CD14-positive monocyte (primary cell): ENCODE results near the gene PCBP3. TPM values are rescaled to one million over a fixed set of nuclear protein-coding genes. Genes with fewer than 3 reads are reported as not detected.

ENCODE experiments used
- DNase-seq, 3 donors: peaks; one replicate each; pipeline ENCODE4 v3.0.0-alpha.2; 2011 to 2022
- H2AFZ ChIP-seq: 2 replicates; pipeline ENCODE4 v1.6.0; 2012; ENCODE audit warnings: mild to moderate bottlenecking, low read depth, low read length, inconsistent platforms; ENCODE audit not compliant: insufficient read depth, poor library complexity, severe bottlenecking
- H3K27ac ChIP-seq, 2 donors: 1 replicate in 1 of 2; 2 replicates in 1 of 2; pipeline ENCODE4 v1.5.1; 2012 to 2013; ENCODE audit warnings: low read length in 2 of 2, control low read depth in 1 of 2, inconsistent platforms in 1 of 2, low read depth in 1 of 2, mild to moderate bottlenecking in 1 of 2
- H3K27me3 ChIP-seq, 2 donors: one replicate each; pipeline versions ENCODE4 v1.6.0 to v1.6.1; 2011 to 2013; ENCODE audit warnings: low read length in 2 of 2; ENCODE audit not compliant: control insufficient read depth in 2 of 2, insufficient read depth in 2 of 2
- H3K36me3 ChIP-seq, 2 donors: replicated peaks in 1 of 2; 1 replicate in 1 of 2; 2 replicates in 1 of 2; pipeline versions ENCODE4 v1.5.1 to v1.6.1; 2012 to 2013; ENCODE audit warnings: low read length in 2 of 2, control low read depth in 1 of 2, inconsistent platforms in 1 of 2, mild to moderate bottlenecking in 1 of 2; ENCODE audit not compliant: insufficient read depth in 2 of 2, control insufficient read depth in 1 of 2
- H3K4me1 ChIP-seq, 2 donors: 1 replicate in 1 of 2; 2 replicates in 1 of 2; pipeline versions ENCODE4 v1.5.1 to v1.6.1; 2012 to 2013; ENCODE audit warnings: low read length in 2 of 2, control low read depth in 1 of 2, inconsistent platforms in 1 of 2, mild to moderate bottlenecking in 1 of 2, moderate library complexity in 1 of 2; ENCODE audit not compliant: insufficient read depth in 2 of 2, control insufficient read depth in 1 of 2
- H3K4me2 ChIP-seq: replicated peaks from 2 replicates; pipeline ENCODE3; 2012; ENCODE audit warnings: low read length, moderate library complexity, mild to moderate bottlenecking; ENCODE audit not compliant: poor library complexity, severe bottlenecking; ENCODE audit errors: extremely low read depth
- H3K4me3 ChIP-seq, 3 experiments: fragments of 200-600 bp in 1 of 3; sonication (generic) in 1 of 3; replicated peaks in 1 of 3; 1 replicate in 2 of 3; 2 replicates in 1 of 3; pipeline ENCODE4 v1.5.1; 2011 to 2013; ENCODE audit warnings: low read length in 3 of 3, mild to moderate bottlenecking in 3 of 3, control low read depth in 2 of 3, low read depth in 2 of 3, inconsistent platforms in 1 of 3, moderate library complexity in 1 of 3
- H3K79me2 ChIP-seq: 2 replicates; pipeline ENCODE4 v1.6.0; 2012; ENCODE audit warnings: mild to moderate bottlenecking, control low read depth, inconsistent platforms, low read length, moderate library complexity; ENCODE audit not compliant: insufficient read depth
- H3K9ac ChIP-seq: 2 replicates; pipeline ENCODE4 v1.6.0; 2017; ENCODE audit warnings: low read length, mild to moderate bottlenecking; ENCODE audit not compliant: insufficient read depth, poor library complexity, severe bottlenecking
- H3K9me3 ChIP-seq, 2 donors: replicated peaks in 1 of 2; 1 replicate in 1 of 2; 2 replicates in 1 of 2; pipeline versions ENCODE4 v1.5.1 to v1.6.1; 2012 to 2013; ENCODE audit warnings: low read length in 2 of 2, control low read depth in 1 of 2; ENCODE audit not compliant: control insufficient read depth in 1 of 2, insufficient read depth in 1 of 2
- H4K20me1 ChIP-seq: 2 replicates; pipeline ENCODE4 v1.6.0; 2012; ENCODE audit warnings: mild to moderate bottlenecking, low read length, control low read depth, moderate library complexity; ENCODE audit not compliant: insufficient read depth
- H3K27ac Mint-ChIP-seq, 7 donors: one replicate each; pipeline ENCODE4 v1.8.0; 2020; ENCODE audit warnings: mild to moderate bottlenecking in 7 of 7, mixed read lengths in 7 of 7, moderate library complexity in 6 of 7, inconsistent platforms in 2 of 7
- H3K27me3 Mint-ChIP-seq, 3 donors: one replicate each; pipeline ENCODE4 v1.8.0; 2021 to 2022; ENCODE audit warnings: low read depth in 3 of 3, mild to moderate bottlenecking in 3 of 3, mixed read lengths in 3 of 3, moderate library complexity in 3 of 3, inconsistent platforms in 1 of 3
- H3K36me3 Mint-ChIP-seq, 2 donors: one replicate each; pipeline ENCODE4 v1.8.0; 2020; ENCODE audit warnings: mixed read lengths in 2 of 2, inconsistent platforms in 1 of 2, mild to moderate bottlenecking in 1 of 2
- H3K4me1 Mint-ChIP-seq: one replicate; pipeline ENCODE4 v1.8.0; 2020; ENCODE audit warnings: mild to moderate bottlenecking, mixed read lengths
- H3K4me3 Mint-ChIP-seq, 2 donors: one replicate each; pipeline ENCODE4 v1.8.0; 2020; ENCODE audit warnings: mild to moderate bottlenecking in 2 of 2, mixed read lengths in 2 of 2, moderate library complexity in 1 of 2
- H3K9me3 Mint-ChIP-seq, 7 donors: one replicate each; pipeline ENCODE4 v1.8.0; 2020 to 2022; ENCODE audit warnings: mixed read lengths in 7 of 7, mild to moderate bottlenecking in 6 of 7, moderate library complexity in 6 of 7, inconsistent platforms in 2 of 7
- CTCF ChIP-seq: fragments of 200-600 bp; IDR thresholded peaks from one replicate; pipeline ENCODE4 v1.8.0; 2022; ENCODE audit warnings: antibody characterized with exemption, mild to moderate bottlenecking
- WGBS: methylation state at CpG from one replicate; pipeline ENCODE4 v1.1.5; 2013; ENCODE audit warnings: missing lambda C conversion rate; ENCODE audit not compliant: insufficient coverage; 5-methylcytosine and 5-hydroxymethylcytosine counted together
- intact Hi-C, 2 donors: fragments of 100-400 bp; cut with micrococcal nuclease; formaldehyde crosslinking; loops; one replicate each; pipeline versions ENCODE4 v1.15.0 to v1.15.1; 2023
- polyA plus RNA-seq, 3 donors: library from polyadenylated mRNA; depleted of rRNA in 1 of 3; unstranded in 2 of 3; stranded (reverse) in 1 of 3; fragments of 300-500 nt in 2 of 3; fragments of >200 nt in 1 of 3; fragmentation: Illumina TruSeq in 2 of 3; gene quantifications; 1 replicate in 2 of 3; 2 replicates in 1 of 3; pipeline ENCODE4 v1.2.3, GENCODE V29; 2012 to 2021

The PCBP3 gene
- polyA plus RNA-seq, 3 donors, result 0.34 to 0.49 TPM; not detected in 1

- no peaks in the 10 kb centered on the region for H3K79me2 ChIP-seq
- TF ChIP-seq CTCF, result no peak
- no peaks in the 10 kb centered on the region for H3K36me3 ChIP-seq
- peaks cover 3 to 12% of the 10 kb centered on the region in 2 donors for H3K9me3 ChIP-seq
- H3K9ac ChIP-seq, result no peak overlapping the region
- H3K27me3 ChIP-seq, result no peaks in the 10 kb centered on the region
- DNase-seq, result no peak
- Mint-ChIP-seq H3K9me3 (peaks cover 0 to 15% (median 11%) of the 10 kb centered on the region in 7 donors), H3K4me3 (no peak overlapping the region), H3K27me3 (peaks cover 0 to 2% (median 0%) of the 10 kb centered on the region in 3 donors), H3K4me1 (no peaks in the 10 kb centered on the region), H3K27ac (no peak overlapping the region), H3K36me3 (no peaks in the 10 kb centered on the region)
- no peak overlapping the region for H2AFZ ChIP-seq
- H3K4me2 ChIP-seq, result no peak overlapping the region
- no CpG with 5 or more reads among the region's 1 CpG for WGBS
- intact Hi-C loops, result no loop called here
- no peak overlapping the region for H3K4me3 ChIP-seq
- no peaks in the 10 kb centered on the region for H3K4me1 ChIP-seq
- H4K20me1 ChIP-seq, result no peaks in the 10 kb centered on the region
- H3K27ac ChIP-seq, result no peak overlapping the region
Observed at GRCh38 chr21:45699966-45700365, 56.4 kb downstream of the PCBP3 start.

DNA sequence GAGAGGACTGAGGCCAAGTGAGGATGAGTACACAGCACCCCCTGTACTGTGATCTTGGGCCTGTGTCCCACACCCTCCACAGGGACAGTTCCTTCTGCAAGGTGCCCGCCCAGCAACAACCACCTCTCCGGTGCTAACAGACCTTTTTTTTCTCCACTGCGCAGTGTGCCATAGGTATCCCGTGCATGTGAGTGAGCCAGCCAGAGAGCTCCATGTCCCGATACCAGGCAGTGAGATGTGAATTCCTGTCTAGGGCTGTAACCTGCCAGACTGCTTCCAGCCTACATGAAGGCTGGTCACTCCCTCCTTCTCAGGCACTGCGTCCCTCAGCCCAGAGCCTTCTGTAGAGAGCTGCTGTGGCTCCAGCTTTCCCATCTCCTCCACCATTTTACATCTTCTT lies 56.9 kb downstream of the PCBP3 start:
- Mint-ChIP-seq H3K9me3 (peaks cover 0 to 11% (median 8%) of the 10 kb centered on the region in 7 donors), H3K27ac (no peak overlapping the region), H3K4me3 (no peak overlapping the region), H3K36me3 (no peaks in the 10 kb centered on the region), H3K27me3 (peaks cover 0 to 2% (median 0%) of the 10 kb centered on the region in 3 donors), H3K4me1 (no peaks in the 10 kb centered on the region)
- Histone ChIP-seq H3K9me3 (peaks cover 0 to 8% of the 10 kb centered on the region in 2 donors), H3K9ac (no peak overlapping the region), H2AFZ (no peak overlapping the region), H3K36me3 (no peaks in the 10 kb centered on the region), H3K27me3 (no peaks in the 10 kb centered on the region), H3K4me1 (no peaks in the 10 kb centered on the region), H4K20me1 (no peaks in the 10 kb centered on the region), H3K27ac (no peak overlapping the region), H3K4me3 (no peak overlapping the region), H3K4me2 (no peak overlapping the region), H3K79me2 (no peaks in the 10 kb centered on the region)
- DNase-seq, result no peak
- TF ChIP-seq CTCF, result no peak
- intact Hi-C loops, result no loop called here
- WGBS, result 98% methylated on average over 6 of the region's 6 CpGs
